ENCODE data around the gene ECE1. TPM values are rescaled to one million over a fixed set of nuclear protein-coding genes. Genes with fewer than 3 reads are reported as not detected.

The ECE1 gene
- total RNA-seq: 66.0 and 67.9 TPM in 2 replicates

GRCh38 chr1:21289700-21290545, at the start of gene ECE1:
ECE1 (minus strand) TSS chr1:21290463; CDS start chr1:21290414, 49 bp downstream.

GRCh38 chr1:21176586-21177555, 113.4 kb downstream of the ECE1 start, which contains the start of gene EIF4G3:
EIF4G3 (minus strand) TSS chr1:21176897; CDS start chr1:21002742, 174,155 bp downstream.

Other genes starting within 250 kb of the ECE1 start
- gene EIF4G3, start 113.6 kb downstream of the ECE1 start, total RNA-seq: 34.4 and 41.6 TPM in 2 replicates
- gene NBPF3, start 149.7 kb upstream of the ECE1 start, total RNA-seq: 30.0 and 115 TPM in 2 replicates
- 1.1 and 1.5 TPM in 2 replicates for gene ALPL, start 219.0 kb upstream of the ECE1 start, total RNA-seq